HG02870 (cell line): ENCODE data around the gene PPP1R11.
"Not testable (repeated sequence)": the region's sequence is repeated elsewhere in the genome, so short reads cannot be mapped to it uniquely, and the experiment has no call there.

ENCODE experiments used
- ATAC-seq: cut with Tn5 transposase; IDR thresholded peaks from one replicate; pipeline ENCODE4 v1.9.1; 2021; ENCODE audit warnings: mild to moderate bottlenecking, moderate library complexity; ENCODE audit not compliant: unreplicated experiment

PPP1R11 gene

GRCh38 chr6:30066577-30067459, at the start of gene PPP1R11:
PPP1R11 (plus strand) TSS chr6:30067198; CDS start chr6:30067411, 213 bp downstream.
- peak; percentile 96 for ATAC-seq

- ATAC-seq: no peak
Measured at GRCh38 chr6:30019819-30020218, 47.2 kb upstream of the PPP1R11 start.

- ATAC-seq: no peak
Measured at GRCh38 chr6:30020626-30021025, 46.4 kb upstream of the PPP1R11 start.

GRCh38 chr6:30022189-30022588, 44.8 kb upstream of the PPP1R11 start:
- ATAC-seq: no peak

GRCh38 chr6:30022712-30023111, 44.3 kb upstream of the PPP1R11 start:
- ATAC-seq: not testable (repeated sequence)

GRCh38 chr6:30025186-30025585, 41.8 kb upstream of the PPP1R11 start:
- ATAC-seq: no peak

- no peak for ATAC-seq
Measured at GRCh38 chr6:30029588-30029987, 37.4 kb upstream of the PPP1R11 start.

GRCh38 chr6:30031381-30031780, 35.6 kb upstream of the PPP1R11 start:
- no peak for ATAC-seq

- ATAC-seq: not testable (repeated sequence)
Measured at GRCh38 chr6:30033440-30033839, 33.6 kb upstream of the PPP1R11 start.

GRCh38 chr6:30035784-30036183, 31.2 kb upstream of the PPP1R11 start:
- ATAC-seq: no peak

- no peak for ATAC-seq
Measured at GRCh38 chr6:30037182-30037788, 29.7 kb upstream of the PPP1R11 start.

GRCh38 chr6:30041221-30041620, 25.8 kb upstream of the PPP1R11 start:
- ATAC-seq: no peak

- ATAC-seq: no peak
Measured at GRCh38 chr6:30041821-30042220, 25.2 kb upstream of the PPP1R11 start.

- no peak for ATAC-seq
Measured at GRCh38 chr6:30042476-30042875, 24.5 kb upstream of the PPP1R11 start.

GRCh38 chr6:30042914-30043313, 24.1 kb upstream of the PPP1R11 start:
- no peak for ATAC-seq

- no peak for ATAC-seq
Measured at GRCh38 chr6:30043744-30044143, 23.3 kb upstream of the PPP1R11 start.

- ATAC-seq: no peak
Measured at GRCh38 chr6:30044630-30045029, 22.4 kb upstream of the PPP1R11 start.

GRCh38 chr6:30047220-30047619, 19.8 kb upstream of the PPP1R11 start:
- ATAC-seq: no peak

GRCh38 chr6:30053682-30054081, 13.3 kb upstream of the PPP1R11 start:
- no peak for ATAC-seq

- no peak for ATAC-seq
Measured at GRCh38 chr6:30055513-30055912, 11.5 kb upstream of the PPP1R11 start.

- ATAC-seq: no peak
Measured at GRCh38 chr6:30060606-30061091, 6.3 kb upstream of the PPP1R11 start.
